Choroid plexus epithelial cell (primary cell): ENCODE data around the gene C2orf72.

Source experiments
- DNase-seq: peaks from one replicate; pipeline ENCODE4 v3.0.0-alpha.2; 2010; ENCODE audit warnings: low read depth
- H3K4me3 ChIP-seq: 2 replicates; pipeline ENCODE4 v1.5.1; 2011; ENCODE audit warnings: low read depth, mild to moderate bottlenecking, control low read depth, low read length, moderate library complexity
- TF ChIP-seq, protein P1 (sequence below): conservative IDR thresholded peaks from 2 replicates; pipeline ENCODE4 v1.5.1; 2011; ENCODE audit warnings: low read depth, mild to moderate bottlenecking, control low read depth, inconsistent platforms, low read length, moderate library complexity

The C2orf72 gene

DNA sequence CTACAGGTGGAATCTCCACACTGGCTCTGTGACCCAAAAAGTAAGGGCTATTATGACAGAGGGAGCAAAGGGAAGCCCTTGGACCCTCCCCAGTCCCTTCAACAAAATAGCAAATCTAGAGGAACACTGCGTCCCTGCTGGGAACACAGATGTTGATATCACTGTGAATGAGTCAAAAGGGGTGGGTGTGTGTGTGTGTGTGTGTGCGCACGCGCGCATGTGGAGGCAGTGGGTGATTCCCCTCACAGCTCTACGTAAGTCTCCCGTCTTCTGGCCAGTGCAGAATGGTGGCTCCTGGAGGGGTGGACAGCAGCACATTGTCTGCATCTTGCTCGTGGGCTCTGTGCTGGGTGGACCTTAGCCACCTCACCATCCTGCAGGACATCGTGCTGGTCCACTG lies 7.8 kb upstream of the C2orf72 start:
- H3K4me3 ChIP-seq = no peak overlapping the region
- DNase-seq = no peak
- TF ChIP-seq, protein P1, sequence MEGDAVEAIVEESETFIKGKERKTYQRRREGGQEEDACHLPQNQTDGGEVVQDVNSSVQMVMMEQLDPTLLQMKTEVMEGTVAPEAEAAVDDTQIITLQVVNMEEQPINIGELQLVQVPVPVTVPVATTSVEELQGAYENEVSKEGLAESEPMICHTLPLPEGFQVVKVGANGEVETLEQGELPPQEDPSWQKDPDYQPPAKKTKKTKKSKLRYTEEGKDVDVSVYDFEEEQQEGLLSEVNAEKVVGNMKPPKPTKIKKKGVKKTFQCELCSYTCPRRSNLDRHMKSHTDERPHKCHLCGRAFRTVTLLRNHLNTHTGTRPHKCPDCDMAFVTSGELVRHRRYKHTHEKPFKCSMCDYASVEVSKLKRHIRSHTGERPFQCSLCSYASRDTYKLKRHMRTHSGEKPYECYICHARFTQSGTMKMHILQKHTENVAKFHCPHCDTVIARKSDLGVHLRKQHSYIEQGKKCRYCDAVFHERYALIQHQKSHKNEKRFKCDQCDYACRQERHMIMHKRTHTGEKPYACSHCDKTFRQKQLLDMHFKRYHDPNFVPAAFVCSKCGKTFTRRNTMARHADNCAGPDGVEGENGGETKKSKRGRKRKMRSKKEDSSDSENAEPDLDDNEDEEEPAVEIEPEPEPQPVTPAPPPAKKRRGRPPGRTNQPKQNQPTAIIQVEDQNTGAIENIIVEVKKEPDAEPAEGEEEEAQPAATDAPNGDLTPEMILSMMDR = no peak

DNA sequence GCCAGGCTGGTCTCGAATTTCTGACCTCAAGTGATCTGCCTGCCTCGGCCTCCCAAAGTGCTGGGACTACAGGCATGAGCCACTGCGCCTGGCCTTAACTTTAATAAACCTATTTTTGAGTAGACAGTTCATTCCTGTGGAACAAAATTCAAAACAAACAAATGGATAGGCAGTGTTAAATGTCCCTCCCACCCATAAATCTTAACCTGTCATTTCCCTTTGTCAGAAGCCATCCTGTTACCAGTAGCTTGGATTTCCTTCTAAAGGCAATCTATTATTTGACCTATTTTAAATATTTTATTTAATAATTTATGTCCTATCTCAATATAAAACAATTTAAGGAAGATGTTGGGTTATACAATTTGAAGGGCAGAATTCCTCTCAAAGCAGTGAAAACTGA lies 6.6 kb upstream of the C2orf72 start:
- no peak overlapping the region for H3K4me3 ChIP-seq
- no peak for DNase-seq
- TF ChIP-seq, protein P1 = no peak

DNA sequence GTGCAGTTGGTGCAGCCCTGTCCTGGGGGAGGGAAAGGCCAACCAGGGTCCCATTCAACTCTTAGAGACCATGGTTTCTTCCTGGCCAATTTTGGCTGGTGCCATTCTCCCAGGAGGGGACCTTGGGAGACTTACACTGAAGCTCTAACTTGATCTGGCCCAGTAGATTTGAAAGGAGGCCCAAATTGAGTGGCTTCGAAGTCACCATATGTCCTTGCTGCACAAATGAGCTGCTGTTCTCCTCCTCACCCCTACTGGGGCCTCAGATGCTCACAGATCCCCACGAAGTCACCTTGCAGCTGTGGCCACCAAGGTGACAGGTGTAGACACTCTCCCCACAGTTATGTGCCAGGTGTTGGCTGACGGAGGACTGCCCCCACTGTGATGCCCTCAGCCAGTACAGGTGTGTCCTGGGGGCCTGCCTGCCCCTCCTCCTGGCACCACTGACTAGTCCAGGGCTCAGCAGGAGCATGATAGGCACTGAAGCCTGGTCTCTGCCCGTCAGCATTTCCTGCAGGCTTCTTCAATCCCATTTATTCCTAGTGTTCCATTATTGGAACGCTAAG lies 4.7 kb upstream of the C2orf72 start:
- TF ChIP-seq, protein P1 = no peak

DNA sequence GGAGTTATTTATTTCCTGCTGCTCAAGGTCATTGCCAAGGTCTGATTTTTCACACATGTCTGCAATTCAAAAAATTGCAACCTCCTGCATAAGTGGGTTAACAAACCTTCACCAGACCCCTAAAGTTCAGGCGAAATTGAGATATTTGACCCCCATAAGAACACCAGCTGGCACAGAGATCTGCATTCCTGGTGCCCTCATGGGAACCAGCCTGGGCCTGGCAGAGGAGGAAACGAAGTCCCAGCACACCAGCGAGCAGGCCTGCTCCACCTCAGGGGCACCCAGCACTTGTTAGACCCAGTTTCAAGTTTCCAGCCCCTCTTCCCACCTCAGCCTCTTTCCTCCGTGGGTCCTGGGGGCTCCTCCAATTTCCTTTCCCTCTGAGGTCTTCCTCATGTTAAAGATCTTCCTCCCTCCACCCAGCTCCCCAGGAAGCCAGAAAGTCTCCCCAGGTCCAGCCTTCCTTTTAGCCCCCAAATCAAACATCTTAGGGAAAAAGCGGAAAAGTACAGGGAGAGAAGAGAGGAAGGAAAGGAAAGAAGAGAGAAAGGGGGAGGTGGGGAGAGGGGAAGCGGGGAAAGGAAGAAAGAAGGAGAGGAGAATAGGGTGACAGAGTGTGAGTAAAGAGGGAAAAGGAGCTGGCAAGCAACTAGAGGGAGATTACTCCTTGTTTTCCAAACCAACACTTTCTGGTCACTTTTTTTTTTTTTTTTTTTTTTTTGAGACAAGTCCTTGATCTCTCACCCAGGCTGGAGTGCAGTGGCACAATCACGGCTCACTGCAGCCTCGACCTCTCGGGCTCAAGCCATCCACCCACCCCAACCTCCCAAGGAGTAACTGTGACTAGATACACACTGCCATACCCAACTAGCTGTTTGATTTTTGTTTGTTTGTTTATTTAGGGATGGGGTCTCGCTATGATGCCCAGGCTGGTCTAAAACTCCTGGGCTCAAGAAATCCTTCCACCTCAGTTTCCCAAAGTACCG lies 3.9 kb upstream of the C2orf72 start:
- TF ChIP-seq, protein P1 = no peak
- no peak for DNase-seq
- no peak overlapping the region for H3K4me3 ChIP-seq

More for the DNA sequence above, 4.7 kb upstream of the C2orf72 start:
- no peak for DNase-seq
- H3K4me3 ChIP-seq = no peak overlapping the region

DNA sequence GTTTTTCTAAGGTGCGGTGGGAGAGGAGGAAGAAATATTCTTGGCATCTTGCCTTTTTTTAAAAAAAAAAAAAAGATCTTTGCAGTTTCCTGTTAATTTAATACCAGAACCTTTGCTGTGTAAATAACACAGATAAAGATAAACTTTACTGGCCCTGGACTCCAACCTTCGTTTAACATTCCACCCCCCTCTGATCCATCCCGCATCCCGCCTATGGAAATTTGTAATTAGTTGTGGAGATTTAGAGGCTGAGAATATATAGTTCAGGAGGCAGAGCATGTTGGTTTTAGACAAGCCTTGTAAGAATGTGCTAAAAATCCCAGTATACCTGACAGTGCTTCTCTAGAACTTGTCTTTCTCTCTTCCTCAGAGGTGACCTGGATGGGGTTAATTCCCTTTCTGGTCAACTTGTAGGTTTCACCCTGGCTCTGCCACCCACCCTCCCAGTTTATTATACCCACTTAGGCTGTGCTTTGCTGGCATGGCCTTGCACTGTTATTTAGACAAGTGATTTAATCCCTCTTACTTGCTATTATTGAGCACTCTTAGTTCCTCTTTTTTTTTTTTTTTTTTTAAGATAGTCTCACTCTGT lies 2.9 kb upstream of the C2orf72 start:
- DNase-seq = no peak
- no peak overlapping the region for H3K4me3 ChIP-seq
- TF ChIP-seq, protein P1 = no peak

DNA sequence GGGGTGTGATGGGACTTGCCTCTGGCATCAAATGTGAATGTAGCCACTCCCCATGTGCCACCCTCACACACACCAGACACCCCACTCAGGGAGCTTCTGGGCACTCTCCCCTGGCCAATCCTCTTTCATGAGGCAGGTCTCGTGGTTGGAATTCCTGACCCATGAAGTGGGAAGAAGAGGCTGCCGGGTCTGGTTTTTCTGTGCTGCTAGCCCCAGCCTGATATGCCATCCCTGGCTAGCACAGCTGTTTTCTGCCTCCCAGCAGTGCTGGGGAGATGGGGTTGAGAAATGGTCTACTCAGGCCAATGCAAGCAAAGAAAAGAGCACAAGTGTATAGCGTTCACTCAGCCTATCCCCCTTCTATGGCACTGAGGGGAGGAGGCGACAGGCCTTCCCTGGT lies 1.2 kb upstream of the C2orf72 start:
- TF ChIP-seq, protein P1 = no peak
- DNase-seq = no peak

More for the DNA sequence above, 1.2 kb upstream of the C2orf72 start:
- no peak overlapping the region for H3K4me3 ChIP-seq
